ENCODE data around the gene TBC1D1. TPM values are rescaled to one million over a fixed set of nuclear protein-coding genes. Genes with fewer than 3 reads are reported as not detected.

The TBC1D1 gene
- polyA plus RNA-seq, 2 donors = 10.4 to 15.3 TPM

- peaks cover 0 to 3% of the 10 kb centered on the region in 2 donors for H3K36me3 ChIP-seq (ENCODE audit: control insufficient read depth in 2 of 2, insufficient read depth in 2 of 2, low read length in 1 of 2)
- H3K27ac ChIP-seq (ENCODE audit: low read depth in 2 of 2, low read length in 1 of 2) = no peak overlapping the region
- H3K9me3 ChIP-seq (ENCODE audit: control insufficient read depth in 2 of 2, insufficient read depth in 1 of 2, low read depth in 1 of 2, low read length in 1 of 2) = no peaks in the 10 kb centered on the region
- 76 to 86% methylated on average over 5 of the region's 5 CpGs for WGBS, 2 donors
- H3K27me3 ChIP-seq (ENCODE audit: control insufficient read depth in 1 of 2, insufficient read depth in 2 of 2, low read length in 2 of 2) = no peaks in the 10 kb centered on the region
- H3K4me1 ChIP-seq (ENCODE audit: control insufficient read depth in 2 of 2, insufficient read depth in 2 of 2, low read length in 1 of 2) = peaks cover 2% of the 10 kb centered on the region in 2 donors
- H3K4me3 ChIP-seq (ENCODE audit: low read depth in 1 of 2, low read length in 2 of 2) = no peak overlapping the region
Measured at GRCh38 chr4:38046727-38047489, 156.0 kb downstream of the TBC1D1 start.

GRCh38 chr4:38049545-38050170 lies 158.8 kb downstream of the TBC1D1 start:
- Histone ChIP-seq H3K27me3 (ENCODE audit: control insufficient read depth in 1 of 2, insufficient read depth in 2 of 2, low read length in 2 of 2) (no peaks in the 10 kb centered on the region), H3K4me1 (ENCODE audit: control insufficient read depth in 2 of 2, insufficient read depth in 2 of 2, low read length in 1 of 2) (peaks cover 2% of the 10 kb centered on the region in 2 donors), H3K9me3 (ENCODE audit: control insufficient read depth in 2 of 2, insufficient read depth in 1 of 2, low read depth in 1 of 2, low read length in 1 of 2) (no peaks in the 10 kb centered on the region), H3K4me3 (ENCODE audit: low read depth in 1 of 2, low read length in 2 of 2) (no peak overlapping the region), H3K27ac (ENCODE audit: low read depth in 2 of 2, low read length in 1 of 2) (peak overlapping the region in 1 of 2 donors; percentile 47), H3K36me3 (ENCODE audit: control insufficient read depth in 2 of 2, insufficient read depth in 2 of 2, low read length in 1 of 2) (peaks cover 0 to 5% of the 10 kb centered on the region in 2 donors)
- 56 to 66% methylated on average over 15 of the region's 15 CpGs for WGBS, 2 donors

GRCh38 chr4:38050560-38051350 lies 159.9 kb downstream of the TBC1D1 start:
- no peaks in the 10 kb centered on the region for H3K27me3 ChIP-seq (ENCODE audit: control insufficient read depth in 1 of 2, insufficient read depth in 2 of 2, low read length in 2 of 2)

GRCh38 chr4:38055566-38055965 lies 164.7 kb downstream of the TBC1D1 start:
- peaks cover 0 to 9% of the 10 kb centered on the region in 2 donors for H3K36me3 ChIP-seq (ENCODE audit: control insufficient read depth in 2 of 2, insufficient read depth in 2 of 2, low read length in 1 of 2)
- no peak overlapping the region for H3K4me3 ChIP-seq (ENCODE audit: low read depth in 1 of 2, low read length in 2 of 2)
- H3K27me3 ChIP-seq (ENCODE audit: control insufficient read depth in 1 of 2, insufficient read depth in 2 of 2, low read length in 2 of 2) = no peaks in the 10 kb centered on the region
- WGBS, 2 donors = 65 to 66% methylated on average over 8 of the region's 8 CpGs
- no peaks in the 10 kb centered on the region for H3K9me3 ChIP-seq (ENCODE audit: control insufficient read depth in 2 of 2, insufficient read depth in 1 of 2, low read depth in 1 of 2, low read length in 1 of 2)
- no peaks in the 10 kb centered on the region for H3K4me1 ChIP-seq (ENCODE audit: control insufficient read depth in 2 of 2, insufficient read depth in 2 of 2, low read length in 1 of 2)
- H3K27ac ChIP-seq (ENCODE audit: low read depth in 2 of 2, low read length in 1 of 2) = peak overlapping the region in 1 of 2 donors; percentile 50

More at GRCh38 chr4:38050560-38051350, 159.9 kb downstream of the TBC1D1 start:
- WGBS, 2 donors = 72 to 80% methylated on average over 10 of the region's 10 CpGs
- Histone ChIP-seq H3K27ac (ENCODE audit: low read depth in 2 of 2, low read length in 1 of 2) (no peak overlapping the region), H3K9me3 (ENCODE audit: control insufficient read depth in 2 of 2, insufficient read depth in 1 of 2, low read depth in 1 of 2, low read length in 1 of 2) (no peaks in the 10 kb centered on the region), H3K4me3 (ENCODE audit: low read depth in 1 of 2, low read length in 2 of 2) (no peak overlapping the region), H3K4me1 (ENCODE audit: control insufficient read depth in 2 of 2, insufficient read depth in 2 of 2, low read length in 1 of 2) (peaks cover 2% of the 10 kb centered on the region in 2 donors), H3K36me3 (ENCODE audit: control insufficient read depth in 2 of 2, insufficient read depth in 2 of 2, low read length in 1 of 2) (peaks cover 0 to 9% of the 10 kb centered on the region in 2 donors)

- no peaks in the 10 kb centered on the region for H3K27me3 ChIP-seq (ENCODE audit: control insufficient read depth in 1 of 2, insufficient read depth in 2 of 2, low read length in 2 of 2)
- H3K27ac ChIP-seq (ENCODE audit: low read depth in 2 of 2, low read length in 1 of 2) = peak overlapping the region in 1 of 2 donors; percentile 50
- no peaks in the 10 kb centered on the region for H3K9me3 ChIP-seq (ENCODE audit: control insufficient read depth in 2 of 2, insufficient read depth in 1 of 2, low read depth in 1 of 2, low read length in 1 of 2)
- no peak overlapping the region for H3K4me3 ChIP-seq (ENCODE audit: low read depth in 1 of 2, low read length in 2 of 2)
- H3K36me3 ChIP-seq (ENCODE audit: control insufficient read depth in 2 of 2, insufficient read depth in 2 of 2, low read length in 1 of 2) = peaks cover 0 to 9% of the 10 kb centered on the region in 2 donors
- H3K4me1 ChIP-seq (ENCODE audit: control insufficient read depth in 2 of 2, insufficient read depth in 2 of 2, low read length in 1 of 2) = no peaks in the 10 kb centered on the region
- WGBS, 2 donors = 64 to 67% methylated on average over 10 of the region's 10 CpGs
Measured at GRCh38 chr4:38056011-38056685, 165.3 kb downstream of the TBC1D1 start.

GRCh38 chr4:38058151-38058550 lies 167.3 kb downstream of the TBC1D1 start:
- Histone ChIP-seq H3K27ac (ENCODE audit: low read depth in 2 of 2, low read length in 1 of 2) (no peak overlapping the region), H3K27me3 (ENCODE audit: control insufficient read depth in 1 of 2, insufficient read depth in 2 of 2, low read length in 2 of 2) (no peaks in the 10 kb centered on the region), H3K36me3 (ENCODE audit: control insufficient read depth in 2 of 2, insufficient read depth in 2 of 2, low read length in 1 of 2) (peaks cover 0 to 6% of the 10 kb centered on the region in 2 donors), H3K9me3 (ENCODE audit: control insufficient read depth in 2 of 2, insufficient read depth in 1 of 2, low read depth in 1 of 2, low read length in 1 of 2) (no peaks in the 10 kb centered on the region), H3K4me3 (ENCODE audit: low read depth in 1 of 2, low read length in 2 of 2) (no peak overlapping the region), H3K4me1 (ENCODE audit: control insufficient read depth in 2 of 2, insufficient read depth in 2 of 2, low read length in 1 of 2) (no peaks in the 10 kb centered on the region)
- WGBS, 2 donors = 75 to 80% methylated on average over 4 of the region's 4 CpGs

GRCh38 chr4:38060829-38061431 lies 170.0 kb downstream of the TBC1D1 start:
- no peaks in the 10 kb centered on the region for H3K4me1 ChIP-seq (ENCODE audit: control insufficient read depth in 2 of 2, insufficient read depth in 2 of 2, low read length in 1 of 2)
- H3K36me3 ChIP-seq (ENCODE audit: control insufficient read depth in 2 of 2, insufficient read depth in 2 of 2, low read length in 1 of 2) = no peaks in the 10 kb centered on the region
- WGBS, 2 donors = 60 to 64% methylated on average over 4 of the region's 4 CpGs
- H3K27me3 ChIP-seq (ENCODE audit: control insufficient read depth in 1 of 2, insufficient read depth in 2 of 2, low read length in 2 of 2) = no peaks in the 10 kb centered on the region
- no peak overlapping the region for H3K4me3 ChIP-seq (ENCODE audit: low read depth in 1 of 2, low read length in 2 of 2)
- no peak overlapping the region for H3K27ac ChIP-seq (ENCODE audit: low read depth in 2 of 2, low read length in 1 of 2)
- H3K9me3 ChIP-seq (ENCODE audit: control insufficient read depth in 2 of 2, insufficient read depth in 1 of 2, low read depth in 1 of 2, low read length in 1 of 2) = no peaks in the 10 kb centered on the region

- Histone ChIP-seq H3K27me3 (ENCODE audit: control insufficient read depth in 1 of 2, insufficient read depth in 2 of 2, low read length in 2 of 2) (no peaks in the 10 kb centered on the region), H3K36me3 (ENCODE audit: control insufficient read depth in 2 of 2, insufficient read depth in 2 of 2, low read length in 1 of 2) (no peaks in the 10 kb centered on the region), H3K27ac (ENCODE audit: low read depth in 2 of 2, low read length in 1 of 2) (no peak overlapping the region), H3K4me3 (ENCODE audit: low read depth in 1 of 2, low read length in 2 of 2) (peak overlapping the region in 1 of 2 donors; percentile 51), H3K9me3 (ENCODE audit: control insufficient read depth in 2 of 2, insufficient read depth in 1 of 2, low read depth in 1 of 2, low read length in 1 of 2) (no peaks in the 10 kb centered on the region), H3K4me1 (ENCODE audit: control insufficient read depth in 2 of 2, insufficient read depth in 2 of 2, low read length in 1 of 2) (no peaks in the 10 kb centered on the region)
- WGBS, 2 donors = 12 to 13% methylated on average over 11 of the region's 11 CpGs
Measured at GRCh38 chr4:38062088-38062775, 171.3 kb downstream of the TBC1D1 start.
